IPS-18a (cell line): ENCODE results near the gene CACYBP.

Source experiments
- H3K27ac ChIP-seq: one replicate; pipeline ENCODE4 v1.5.1; 2013; ENCODE audit warnings: low read length
- H3K27me3 ChIP-seq: one replicate; pipeline ENCODE4 v1.6.1; 2013; ENCODE audit warnings: mild to moderate bottlenecking, low read length; ENCODE audit not compliant: control insufficient read depth, insufficient read depth
- H3K36me3 ChIP-seq: one replicate; pipeline ENCODE4 v1.6.1; 2013; ENCODE audit warnings: low read depth, low read length; ENCODE audit not compliant: control insufficient read depth
- H3K4me1 ChIP-seq: one replicate; pipeline ENCODE4 v1.6.1; 2013; ENCODE audit warnings: low read depth, low read length; ENCODE audit not compliant: control insufficient read depth
- H3K4me3 ChIP-seq: one replicate; pipeline ENCODE4 v1.5.1; 2013; ENCODE audit warnings: low read length
- H3K9ac ChIP-seq: one replicate; pipeline ENCODE4 v1.6.1; 2013; ENCODE audit warnings: mild to moderate bottlenecking, low read length, moderate library complexity
- H3K9me3 ChIP-seq: one replicate; pipeline ENCODE4 v1.6.1; 2013; ENCODE audit warnings: low read depth, low read length; ENCODE audit not compliant: control insufficient read depth

Gene CACYBP

GRCh38 chr1:174964261-174964971, 35.3 kb upstream of the CACYBP start:
- Histone ChIP-seq H3K27ac (no peak overlapping the region), H3K4me1 (no peaks in the 10 kb centered on the region), H3K9ac (no peak overlapping the region), H3K27me3 (no peaks in the 10 kb centered on the region), H3K36me3 (peaks cover 46% of the 10 kb centered on the region), H3K4me3 (no peak overlapping the region), H3K9me3 (no peaks in the 10 kb centered on the region)

DNA sequence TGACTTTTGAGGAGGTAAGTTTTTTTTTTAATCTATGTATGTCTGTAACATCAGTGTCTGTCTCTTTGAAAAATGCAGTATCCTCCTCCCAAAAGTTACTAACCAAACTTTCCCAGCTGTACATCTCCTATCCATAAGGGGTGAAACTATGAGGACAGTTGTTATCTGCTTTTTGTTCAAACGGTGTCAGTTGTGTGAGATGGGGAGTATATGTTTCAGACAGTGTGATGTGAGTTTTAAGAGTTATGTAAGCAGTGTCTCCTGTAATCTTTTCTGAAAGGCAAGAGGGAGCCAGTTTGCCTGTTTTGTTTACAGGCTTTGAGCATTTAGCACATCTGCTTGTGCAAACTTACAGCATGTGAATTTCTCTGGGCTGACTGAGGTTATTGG, 34.8 kb upstream of the CACYBP start:
- no peaks in the 10 kb centered on the region for H3K9me3 ChIP-seq
- peaks cover 46% of the 10 kb centered on the region for H3K36me3 ChIP-seq
- no peak overlapping the region for H3K4me3 ChIP-seq
- H3K4me1 ChIP-seq, result no peaks in the 10 kb centered on the region
- H3K27ac ChIP-seq, result no peak overlapping the region
- H3K27me3 ChIP-seq, result no peaks in the 10 kb centered on the region
- no peak overlapping the region for H3K9ac ChIP-seq

DNA sequence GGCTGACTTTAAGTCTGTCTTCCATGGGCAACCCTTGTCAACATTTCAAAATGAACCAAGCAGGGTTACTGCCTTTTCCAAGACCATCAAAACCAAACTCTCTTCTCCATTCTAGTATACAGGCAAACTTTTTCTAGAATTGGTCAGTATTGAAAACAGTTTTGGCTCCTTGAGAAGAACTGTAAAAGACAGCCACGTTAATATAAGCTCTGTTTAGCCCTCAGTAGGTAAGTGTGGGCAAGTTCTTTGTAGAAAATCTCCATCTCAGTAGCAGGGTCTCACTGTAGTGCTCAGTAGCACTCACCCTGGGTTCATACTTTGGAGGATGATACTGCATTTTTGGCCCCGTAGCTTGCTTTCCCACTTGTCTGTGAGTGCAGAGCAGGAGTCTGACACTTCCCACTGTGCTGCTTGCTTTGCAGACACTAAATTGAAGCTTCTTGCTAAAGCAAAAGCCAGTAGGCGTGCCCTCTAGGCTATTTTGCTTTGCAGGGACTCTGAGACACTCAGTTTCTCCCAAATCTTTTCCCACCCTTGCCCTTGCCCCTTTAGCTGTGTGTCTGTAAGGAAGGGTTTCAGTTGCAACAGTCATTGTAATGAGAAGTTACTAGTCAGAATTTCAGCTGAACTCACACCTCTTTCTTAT, 34.3 kb upstream of the CACYBP start:
- no peak overlapping the region for H3K27ac ChIP-seq
- H3K9ac ChIP-seq, result no peak overlapping the region
- H3K4me1 ChIP-seq, result no peaks in the 10 kb centered on the region

GRCh38 chr1:174966008-174966572, 33.7 kb upstream of the CACYBP start:
- no peak overlapping the region for H3K9ac ChIP-seq
- no peaks in the 10 kb centered on the region for H3K9me3 ChIP-seq
- H3K27me3 ChIP-seq, result no peaks in the 10 kb centered on the region
- no peaks in the 10 kb centered on the region for H3K4me1 ChIP-seq
- no peak overlapping the region for H3K27ac ChIP-seq
- H3K36me3 ChIP-seq, result peaks cover 42% of the 10 kb centered on the region
- no peak overlapping the region for H3K4me3 ChIP-seq

More for the DNA sequence above, 34.3 kb upstream of the CACYBP start:
- Histone ChIP-seq H3K27me3 (no peaks in the 10 kb centered on the region), H3K9me3 (no peaks in the 10 kb centered on the region), H3K36me3 (peaks cover 47% of the 10 kb centered on the region), H3K4me3 (no peak overlapping the region)

- H3K27me3 ChIP-seq, result no peaks in the 10 kb centered on the region
- no peak overlapping the region for H3K4me3 ChIP-seq
- no peaks in the 10 kb centered on the region for H3K9me3 ChIP-seq
- H3K27ac ChIP-seq, result no peak overlapping the region
- H3K36me3 ChIP-seq, result peaks cover 51% of the 10 kb centered on the region
- no peaks in the 10 kb centered on the region for H3K4me1 ChIP-seq
- H3K9ac ChIP-seq, result no peak overlapping the region
Observed at GRCh38 chr1:174967845-174968705, 31.7 kb upstream of the CACYBP start.

DNA sequence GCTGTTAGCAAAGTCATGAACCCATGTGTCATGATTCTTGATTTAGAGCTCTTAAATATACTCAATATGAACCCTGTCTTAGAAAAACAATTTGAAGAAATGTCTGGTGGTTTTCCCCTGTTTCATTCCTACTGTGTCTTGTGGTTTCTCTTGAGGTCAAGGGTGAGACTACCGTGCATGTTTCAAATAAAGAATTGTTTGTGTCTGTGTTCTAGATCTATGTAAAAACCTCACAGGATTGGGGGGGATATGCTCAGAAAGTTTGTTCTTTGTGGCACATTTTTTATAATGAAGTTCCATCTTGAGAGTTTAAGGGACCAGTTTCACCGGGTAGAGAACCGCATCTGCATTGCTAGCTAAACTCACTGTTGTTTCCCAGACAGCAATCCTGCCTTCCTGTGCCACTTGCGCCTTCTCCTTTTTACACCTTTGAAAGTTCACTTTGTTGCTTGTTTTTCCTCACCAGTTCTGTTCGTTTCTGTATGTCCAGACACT, 30.9 kb upstream of the CACYBP start:
- H3K9ac ChIP-seq, result no peak overlapping the region
- H3K4me3 ChIP-seq, result no peak overlapping the region
- no peaks in the 10 kb centered on the region for H3K9me3 ChIP-seq
- no peaks in the 10 kb centered on the region for H3K4me1 ChIP-seq
- no peaks in the 10 kb centered on the region for H3K27me3 ChIP-seq
- H3K27ac ChIP-seq, result no peak overlapping the region
- peaks cover 44% of the 10 kb centered on the region for H3K36me3 ChIP-seq

GRCh38 chr1:174969977-174970376, 29.8 kb upstream of the CACYBP start:
- Histone ChIP-seq H3K36me3 (peaks cover 46% of the 10 kb centered on the region), H3K9me3 (no peaks in the 10 kb centered on the region), H3K9ac (no peak overlapping the region), H3K4me1 (no peaks in the 10 kb centered on the region), H3K27ac (no peak overlapping the region), H3K4me3 (no peak overlapping the region), H3K27me3 (no peaks in the 10 kb centered on the region)

- H3K4me3 ChIP-seq, result no peak overlapping the region
- H3K27ac ChIP-seq, result no peak overlapping the region
- H3K9me3 ChIP-seq, result no peaks in the 10 kb centered on the region
- no peaks in the 10 kb centered on the region for H3K27me3 ChIP-seq
- peaks cover 61% of the 10 kb centered on the region for H3K36me3 ChIP-seq
- no peaks in the 10 kb centered on the region for H3K4me1 ChIP-seq
- H3K9ac ChIP-seq, result no peak overlapping the region
Observed at GRCh38 chr1:174971466-174971865, 28.3 kb upstream of the CACYBP start.

DNA sequence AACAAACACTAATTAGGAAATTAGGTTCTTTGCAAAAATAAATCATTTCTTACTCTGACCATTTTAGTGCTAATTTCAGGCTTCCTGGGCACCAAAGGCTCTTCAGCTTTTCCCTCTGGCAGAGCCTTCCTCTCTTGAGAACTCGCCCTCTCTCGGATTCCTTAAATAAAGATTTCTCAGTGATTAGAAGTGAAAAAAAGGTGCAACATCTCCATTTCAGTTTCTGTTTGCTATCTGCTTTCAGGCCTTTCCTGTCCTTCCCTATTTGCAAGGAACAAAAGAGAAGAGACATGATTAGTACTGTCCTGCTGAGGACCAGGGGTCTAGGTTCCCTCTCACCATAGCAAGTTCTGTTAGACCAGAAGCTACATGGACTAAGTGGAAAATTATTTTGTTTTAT, 27.8 kb upstream of the CACYBP start:
- no peaks in the 10 kb centered on the region for H3K27me3 ChIP-seq
- H3K4me3 ChIP-seq, result no peak overlapping the region
- no peaks in the 10 kb centered on the region for H3K4me1 ChIP-seq
- no peak overlapping the region for H3K9ac ChIP-seq
- no peaks in the 10 kb centered on the region for H3K9me3 ChIP-seq
- peaks cover 65% of the 10 kb centered on the region for H3K36me3 ChIP-seq
- no peak overlapping the region for H3K27ac ChIP-seq

- no peaks in the 10 kb centered on the region for H3K4me1 ChIP-seq
- no peaks in the 10 kb centered on the region for H3K27me3 ChIP-seq
- H3K9ac ChIP-seq, result no peak overlapping the region
- no peak overlapping the region for H3K27ac ChIP-seq
- H3K36me3 ChIP-seq, result peaks cover 75% of the 10 kb centered on the region
- no peak overlapping the region for H3K4me3 ChIP-seq
- H3K9me3 ChIP-seq, result no peaks in the 10 kb centered on the region
Observed at GRCh38 chr1:174974711-174975119, 25.0 kb upstream of the CACYBP start.

- Histone ChIP-seq H3K9me3 (no peaks in the 10 kb centered on the region), H3K27ac (no peak overlapping the region), H3K36me3 (peaks cover 77% of the 10 kb centered on the region), H3K4me3 (no peak overlapping the region), H3K27me3 (no peaks in the 10 kb centered on the region), H3K4me1 (no peaks in the 10 kb centered on the region), H3K9ac (no peak overlapping the region)
Observed at GRCh38 chr1:174975764-174976163, 24.0 kb upstream of the CACYBP start.
